HepG2 (cell line): ENCODE measurements around the gene SEMA3F. TPM values are rescaled to one million over a fixed set of nuclear protein-coding genes. Genes with fewer than 3 reads are reported as not detected.
A peak's percentile ranks its signal among the peaks of the same experiment; 100 is the strongest.

ENCODE experiments used
- CBFB ChIP-seq: sonication (generic); formaldehyde crosslinking; IDR thresholded peaks from 2 replicates; pipeline ENCODE4 v1.4.0; 2020; ENCODE audit warnings: missing genetic modification reagents
- FUBP1 ChIP-seq: sonication (generic); formaldehyde crosslinking; IDR thresholded peaks from 2 replicates; pipeline ENCODE4 v1.5.1; 2020; ENCODE audit warnings: missing genetic modification reagents, mild to moderate bottlenecking, borderline replicate concordance
- IRF1 ChIP-seq: sonication (generic); formaldehyde crosslinking; IDR thresholded peaks from 2 replicates; pipeline ENCODE4 v1.4.0; 2020; ENCODE audit warnings: low read depth, mild to moderate bottlenecking, missing genetic modification reagents
- NFAT5 ChIP-seq: sonication (generic); formaldehyde crosslinking; IDR thresholded peaks from 2 replicates; pipeline ENCODE4 v1.4.0; 2020; ENCODE audit warnings: missing genetic modification reagents
- RFXANK ChIP-seq: IDR thresholded peaks from 2 replicates; pipeline ENCODE4 v1.6.1; 2016
- SAP130 ChIP-seq: IDR thresholded peaks from 2 replicates; pipeline ENCODE4 v1.6.1; 2016; ENCODE audit warnings: low read depth
- ZC3H4 ChIP-seq: sonication (generic); formaldehyde crosslinking; IDR thresholded peaks from 2 replicates; pipeline ENCODE4 v1.4.0; 2020; ENCODE audit warnings: missing genetic modification reagents, borderline replicate concordance
- ZNF263 ChIP-seq: sonication (generic); formaldehyde crosslinking; IDR thresholded peaks from 2 replicates; pipeline ENCODE4 v1.4.0; 2020; ENCODE audit warnings: missing genetic modification reagents
- ZNF550 ChIP-seq: sonication (generic); formaldehyde crosslinking; IDR thresholded peaks from 2 replicates; pipeline ENCODE4 v1.4.0; 2020; ENCODE audit warnings: mild to moderate bottlenecking, missing genetic modification reagents, borderline replicate concordance
- ZNF552 ChIP-seq: sonication (generic); formaldehyde crosslinking; IDR thresholded peaks from 2 replicates; pipeline ENCODE4 v1.9.0; 2022; ENCODE audit warnings: missing genetic modification reagents, mild to moderate bottlenecking, borderline replicate concordance
- ZSCAN12 ChIP-seq: sonication (generic); formaldehyde crosslinking; IDR thresholded peaks from 2 replicates; pipeline ENCODE4 v1.9.0; 2021; ENCODE audit warnings: mild to moderate bottlenecking, missing genetic modification reagents
- polyA plus RNA-seq, 8 experiments: library from polyadenylated mRNA; depleted of rRNA in 3 of 8; stranded (reverse) in 7 of 8; unstranded in 1 of 8; fragments of >200 nt; fragmentation: Illumina TruSeq in 4 of 8; extraction: Trizol in 4 of 8; gene quantifications; 2 replicates each; pipeline versions ENCODE4 v1.2.1 to v1.2.3, GENCODE V29; 2011 to 2016; ENCODE audit warnings: low read depth in 4 of 8, missing spikeins in 1 of 8, mixed read lengths in 1 of 8; ENCODE audit not compliant: insufficient read depth in 1 of 8
- total RNA-seq, 5 experiments: library from RNA; depleted of rRNA; stranded (reverse); fragments of >200 nt; fragmentation: Illumina TruSeq; extraction: Trizol; gene quantifications; 2 replicates each; pipeline ENCODE4 v1.2.3, GENCODE V29; 2016; ENCODE audit warnings: low read depth in 1 of 5
- TF ChIP-seq, protein P1 (sequence below), 2 experiments: sonication (generic) in 1 of 2; formaldehyde crosslinking in 1 of 2; IDR thresholded peaks; 2 replicates each; pipeline versions ENCODE4 v1.4.0 to v1.6.1; 2016 to 2020; ENCODE audit warnings: borderline replicate concordance in 1 of 2, low read depth in 1 of 2, mild to moderate bottlenecking in 1 of 2, missing genetic modification reagents in 1 of 2
- TF ChIP-seq, protein P2 (sequence below): sonication (generic); formaldehyde crosslinking; IDR thresholded peaks from 2 replicates; pipeline ENCODE4 v1.5.0; 2020; ENCODE audit warnings: missing genetic modification reagents
- TF ChIP-seq, protein P3 (sequence below): IDR thresholded peaks from 2 replicates; pipeline ENCODE4 v1.6.1; 2016; ENCODE audit warnings: mild to moderate bottlenecking

Gene SEMA3F
- total and polyA plus RNA-seq, 2 of the 13 experiments (the other 11 are each of a cell fraction or from before 2014, with no cell fraction given), result 7.6 to 17.2 TPM

- TF ChIP-seq ZSCAN12 (CRISPR knock-in tag), result no peak
- no peak for TF ChIP-seq IRF1
- TF ChIP-seq CBFB (CRISPR knock-in tag), result 0 out of 2 replicates have a peak, but pooled peaks have one; percentile 39
- TF ChIP-seq SAP130 (CRISPR knock-in tag), result peak; percentile 49; the same call in 1 of the 2 replicates
- TF ChIP-seq, protein P1, sequence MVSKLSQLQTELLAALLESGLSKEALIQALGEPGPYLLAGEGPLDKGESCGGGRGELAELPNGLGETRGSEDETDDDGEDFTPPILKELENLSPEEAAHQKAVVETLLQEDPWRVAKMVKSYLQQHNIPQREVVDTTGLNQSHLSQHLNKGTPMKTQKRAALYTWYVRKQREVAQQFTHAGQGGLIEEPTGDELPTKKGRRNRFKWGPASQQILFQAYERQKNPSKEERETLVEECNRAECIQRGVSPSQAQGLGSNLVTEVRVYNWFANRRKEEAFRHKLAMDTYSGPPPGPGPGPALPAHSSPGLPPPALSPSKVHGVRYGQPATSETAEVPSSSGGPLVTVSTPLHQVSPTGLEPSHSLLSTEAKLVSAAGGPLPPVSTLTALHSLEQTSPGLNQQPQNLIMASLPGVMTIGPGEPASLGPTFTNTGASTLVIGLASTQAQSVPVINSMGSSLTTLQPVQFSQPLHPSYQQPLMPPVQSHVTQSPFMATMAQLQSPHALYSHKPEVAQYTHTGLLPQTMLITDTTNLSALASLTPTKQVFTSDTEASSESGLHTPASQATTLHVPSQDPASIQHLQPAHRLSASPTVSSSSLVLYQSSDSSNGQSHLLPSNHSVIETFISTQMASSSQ (IDR thresholded peaks at IDR 0.05; ENCODE audit: low read depth), result no peak
- TF ChIP-seq, protein P1 (CRISPR knock-in tag; IDR thresholded peaks at IDR 0.05; ENCODE audit: borderline replicate concordance), result no peak
- TF ChIP-seq NFAT5 (CRISPR knock-in tag), result no peak
- TF ChIP-seq, protein P2, sequence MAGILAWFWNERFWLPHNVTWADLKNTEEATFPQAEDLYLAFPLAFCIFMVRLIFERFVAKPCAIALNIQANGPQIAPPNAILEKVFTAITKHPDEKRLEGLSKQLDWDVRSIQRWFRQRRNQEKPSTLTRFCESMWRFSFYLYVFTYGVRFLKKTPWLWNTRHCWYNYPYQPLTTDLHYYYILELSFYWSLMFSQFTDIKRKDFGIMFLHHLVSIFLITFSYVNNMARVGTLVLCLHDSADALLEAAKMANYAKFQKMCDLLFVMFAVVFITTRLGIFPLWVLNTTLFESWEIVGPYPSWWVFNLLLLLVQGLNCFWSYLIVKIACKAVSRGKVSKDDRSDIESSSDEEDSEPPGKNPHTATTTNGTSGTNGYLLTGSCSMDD, result no peak
- no peak for TF ChIP-seq RFXANK
- no peak for TF ChIP-seq ZNF552
- no peak for TF ChIP-seq FUBP1 (CRISPR knock-in tag)
- no peak for TF ChIP-seq ZNF550
- TF ChIP-seq ZNF263 (CRISPR knock-in tag), result no peak
- TF ChIP-seq, protein P3, sequence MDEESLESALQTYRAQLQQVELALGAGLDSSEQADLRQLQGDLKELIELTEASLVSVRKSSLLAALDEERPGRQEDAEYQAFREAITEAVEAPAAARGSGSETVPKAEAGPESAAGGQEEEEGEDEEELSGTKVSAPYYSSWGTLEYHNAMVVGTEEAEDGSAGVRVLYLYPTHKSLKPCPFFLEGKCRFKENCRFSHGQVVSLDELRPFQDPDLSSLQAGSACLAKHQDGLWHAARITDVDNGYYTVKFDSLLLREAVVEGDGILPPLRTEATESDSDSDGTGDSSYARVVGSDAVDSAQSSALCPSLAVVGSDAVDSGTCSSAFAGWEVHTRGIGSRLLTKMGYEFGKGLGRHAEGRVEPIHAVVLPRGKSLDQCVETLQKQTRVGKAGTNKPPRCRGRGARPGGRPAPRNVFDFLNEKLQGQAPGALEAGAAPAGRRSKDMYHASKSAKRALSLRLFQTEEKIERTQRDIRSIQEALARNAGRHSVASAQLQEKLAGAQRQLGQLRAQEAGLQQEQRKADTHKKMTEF (CRISPR knock-in tag), result no peak
- TF ChIP-seq ZC3H4 (CRISPR knock-in tag), result no peak
Measured at GRCh38 chr3:50204804-50205412, 49.8 kb downstream of the SEMA3F start, which contains the start of gene SLC38A3 (continued).
